GM21576 (cell line): ENCODE results near the gene RAPGEF5.

Experiments
- ATAC-seq: cut with Tn5 transposase; IDR thresholded peaks from one replicate; pipeline ENCODE4 v1.9.1; 2021; ENCODE audit warnings: mild to moderate bottlenecking, moderate library complexity; ENCODE audit not compliant: unreplicated experiment

The RAPGEF5 gene

GRCh38 chr7:22380333-22380732 is 23.4 kb upstream of the RAPGEF5 start:
- ATAC-seq = no peak

GRCh38 chr7:22378199-22378980 is 21.4 kb upstream of the RAPGEF5 start:
- no peak for ATAC-seq

GRCh38 chr7:22377703-22378102 is 20.7 kb upstream of the RAPGEF5 start:
- ATAC-seq = no peak

- ATAC-seq = no peak
Measured at GRCh38 chr7:22375359-22376048, 18.6 kb upstream of the RAPGEF5 start.

- no peak for ATAC-seq
Measured at GRCh38 chr7:22373911-22374310, 17.0 kb upstream of the RAPGEF5 start.

- ATAC-seq = no peak
Measured at GRCh38 chr7:22373388-22373787, 16.4 kb upstream of the RAPGEF5 start.

GRCh38 chr7:22372863-22373262 is 15.9 kb upstream of the RAPGEF5 start:
- ATAC-seq = no peak

- ATAC-seq = no peak
Measured at GRCh38 chr7:22371878-22372277, 14.9 kb upstream of the RAPGEF5 start.

GRCh38 chr7:22364900-22365299 is 7.9 kb upstream of the RAPGEF5 start:
- no peak for ATAC-seq

GRCh38 chr7:22363756-22364422 is 6.9 kb upstream of the RAPGEF5 start:
- no peak for ATAC-seq

GRCh38 chr7:22361795-22362194 is 4.8 kb upstream of the RAPGEF5 start:
- no peak for ATAC-seq

GRCh38 chr7:22361320-22361719 is 4.4 kb upstream of the RAPGEF5 start:
- no peak for ATAC-seq

GRCh38 chr7:22358820-22359697 is 2.1 kb upstream of the RAPGEF5 start:
- no peak for ATAC-seq

- no peak for ATAC-seq
Measured at GRCh38 chr7:22357311-22358175, 589 bp upstream of the RAPGEF5 start.

- no peak for ATAC-seq
Measured at GRCh38 chr7:22356010-22356691, 803 bp downstream of the RAPGEF5 start.

- ATAC-seq = no peak
Measured at GRCh38 chr7:22355620-22356009, 1.3 kb downstream of the RAPGEF5 start.

GRCh38 chr7:22354462-22354861 is 2.5 kb downstream of the RAPGEF5 start:
- ATAC-seq = no peak

GRCh38 chr7:22352887-22353286 is 4.1 kb downstream of the RAPGEF5 start:
- no peak for ATAC-seq

GRCh38 chr7:22351878-22352277 is 5.1 kb downstream of the RAPGEF5 start:
- no peak for ATAC-seq
